Lung (tissue), 12 donors: Measurements from ENCODE around the gene ONECUT3. TPM values are rescaled to one million over a fixed set of nuclear protein-coding genes. Genes with fewer than 3 reads are reported as not detected.

ENCODE experiments used
- ATAC-seq: fragments of 200-7000 bp; cut with Tn5 transposase; one replicate; pipeline ENCODE4 v1.9.1; 2020; ENCODE audit warnings: moderate number of reproducible peaks; ENCODE audit not compliant: insufficient read depth, low FRiP score
- DNase-seq, 3 donors: peaks; one replicate each; pipeline ENCODE4 v3.0.0-alpha.2; 2013 to 2017
- H3K27ac ChIP-seq, 2 donors: one replicate each; pipeline ENCODE4 v1.5.1; 2013; ENCODE audit warnings: mild to moderate bottlenecking in 2 of 2, moderate library complexity in 2 of 2, control low read depth in 1 of 2, inconsistent platforms in 1 of 2, low read depth in 1 of 2, low read length in 1 of 2
- H3K27me3 ChIP-seq, 3 donors: one replicate each; pipeline ENCODE4 v1.5.1; 2013; ENCODE audit warnings: low read length in 2 of 3; ENCODE audit not compliant: control insufficient read depth in 3 of 3, insufficient read depth in 3 of 3
- H3K36me3 ChIP-seq, 4 donors: one replicate each; pipeline ENCODE4 v1.5.1; 2013; ENCODE audit warnings: low read length in 4 of 4, mild to moderate bottlenecking in 1 of 4, moderate library complexity in 1 of 4; ENCODE audit not compliant: control insufficient read depth in 4 of 4, insufficient read depth in 4 of 4
- H3K4me1 ChIP-seq, 5 donors: one replicate each; pipeline ENCODE4 v1.5.1; 2013; ENCODE audit warnings: low read length in 5 of 5, mild to moderate bottlenecking in 2 of 5, moderate library complexity in 1 of 5; ENCODE audit not compliant: control insufficient read depth in 5 of 5, insufficient read depth in 5 of 5
- H3K4me3 ChIP-seq: one replicate; pipeline ENCODE4 v1.5.1; 2013; ENCODE audit warnings: mild to moderate bottlenecking, control low read depth, moderate library complexity
- H3K9ac ChIP-seq, 2 donors: one replicate each; pipeline ENCODE4 v1.5.1; 2013; ENCODE audit warnings: low read length in 2 of 2, control low read depth in 1 of 2; ENCODE audit not compliant: insufficient read depth in 1 of 2
- H3K9me3 ChIP-seq, 4 donors: one replicate each; pipeline ENCODE4 v1.5.1; 2013; ENCODE audit warnings: low read length in 3 of 4, mild to moderate bottlenecking in 1 of 4, moderate library complexity in 1 of 4; ENCODE audit not compliant: control insufficient read depth in 4 of 4, insufficient read depth in 3 of 4
- WGBS, 2 donors: extraction: QIAGEN DNeasy Blood & Tissue Kit; methylation state at CpG; one replicate each; pipeline ENCODE4 v1.1.7; 2013; 5-methylcytosine and 5-hydroxymethylcytosine counted together
- polyA plus RNA-seq, 2 donors: library from polyadenylated mRNA; stranded (reverse); fragments of 200-250 nt; gene quantifications; one replicate each; pipeline ENCODE4 v1.2.1, GENCODE V29; 2013
- total RNA-seq, 2 donors: library from RNA; depleted of rRNA in 1 of 2; stranded (reverse); fragments of >200 nt in 1 of 2; gene quantifications; one replicate each; pipeline ENCODE4 v1.2.1, GENCODE V29; 2014 to 2021
- TF ChIP-seq, protein P1 (sequence below): IDR thresholded peaks from 2 replicates; pipeline ENCODE4 v1.5.1; 2012; ENCODE audit warnings: mild to moderate bottlenecking; ENCODE audit errors: control extremely low read depth, extremely low read depth
- donor health status: control.
- donor health status: control.
- donor health status: Bipolar disorder and iron deficiency.
- donor health status: healthy.
- donor health status: DM: yes; HTN: yes; CAD: no.

The ONECUT3 gene
- total and polyA plus RNA-seq, 4 donors, result not detected

DNA sequence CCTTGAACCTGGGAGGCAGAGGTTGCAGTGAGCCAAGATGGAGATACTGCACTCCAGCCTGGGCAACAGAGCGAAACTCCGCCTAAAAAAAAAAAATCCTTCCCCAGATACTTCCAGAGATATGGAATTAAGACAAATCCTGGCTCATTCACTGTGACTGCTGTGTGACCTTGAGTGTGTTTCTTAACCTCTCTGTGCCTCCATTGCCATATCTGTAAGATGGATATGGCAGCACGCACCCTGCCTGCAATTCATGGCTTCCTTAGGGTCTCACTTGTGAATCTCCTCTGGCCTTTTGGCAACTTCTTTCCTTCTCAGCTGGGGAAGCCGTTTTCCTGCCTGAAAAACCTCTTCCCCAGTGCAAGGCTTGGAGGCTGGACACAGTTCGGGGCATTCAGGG is 33.8 kb upstream of the ONECUT3 start:
- WGBS, 2 donors, result 80 to 83% methylated on average over 5 of the region's 5 CpGs
- DNase-seq, result no peak
- H3K9me3 ChIP-seq, result peaks cover 0 to 16% (median 0%) of the 10 kb centered on the region in 4 donors
- ATAC-seq, result no peak
- H3K4me3 ChIP-seq, result no peak overlapping the region
- H3K9ac ChIP-seq, result no peak overlapping the region
- H3K36me3 ChIP-seq, result no peaks in the 10 kb centered on the region
- H3K4me1 ChIP-seq, result no peaks in the 10 kb centered on the region
- peaks cover 9 to 47% (median 26%) of the 10 kb centered on the region in 3 donors for H3K27me3 ChIP-seq
- TF ChIP-seq, protein P1, sequence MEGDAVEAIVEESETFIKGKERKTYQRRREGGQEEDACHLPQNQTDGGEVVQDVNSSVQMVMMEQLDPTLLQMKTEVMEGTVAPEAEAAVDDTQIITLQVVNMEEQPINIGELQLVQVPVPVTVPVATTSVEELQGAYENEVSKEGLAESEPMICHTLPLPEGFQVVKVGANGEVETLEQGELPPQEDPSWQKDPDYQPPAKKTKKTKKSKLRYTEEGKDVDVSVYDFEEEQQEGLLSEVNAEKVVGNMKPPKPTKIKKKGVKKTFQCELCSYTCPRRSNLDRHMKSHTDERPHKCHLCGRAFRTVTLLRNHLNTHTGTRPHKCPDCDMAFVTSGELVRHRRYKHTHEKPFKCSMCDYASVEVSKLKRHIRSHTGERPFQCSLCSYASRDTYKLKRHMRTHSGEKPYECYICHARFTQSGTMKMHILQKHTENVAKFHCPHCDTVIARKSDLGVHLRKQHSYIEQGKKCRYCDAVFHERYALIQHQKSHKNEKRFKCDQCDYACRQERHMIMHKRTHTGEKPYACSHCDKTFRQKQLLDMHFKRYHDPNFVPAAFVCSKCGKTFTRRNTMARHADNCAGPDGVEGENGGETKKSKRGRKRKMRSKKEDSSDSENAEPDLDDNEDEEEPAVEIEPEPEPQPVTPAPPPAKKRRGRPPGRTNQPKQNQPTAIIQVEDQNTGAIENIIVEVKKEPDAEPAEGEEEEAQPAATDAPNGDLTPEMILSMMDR, result no peak
- H3K27ac ChIP-seq, result no peak overlapping the region

DNA sequence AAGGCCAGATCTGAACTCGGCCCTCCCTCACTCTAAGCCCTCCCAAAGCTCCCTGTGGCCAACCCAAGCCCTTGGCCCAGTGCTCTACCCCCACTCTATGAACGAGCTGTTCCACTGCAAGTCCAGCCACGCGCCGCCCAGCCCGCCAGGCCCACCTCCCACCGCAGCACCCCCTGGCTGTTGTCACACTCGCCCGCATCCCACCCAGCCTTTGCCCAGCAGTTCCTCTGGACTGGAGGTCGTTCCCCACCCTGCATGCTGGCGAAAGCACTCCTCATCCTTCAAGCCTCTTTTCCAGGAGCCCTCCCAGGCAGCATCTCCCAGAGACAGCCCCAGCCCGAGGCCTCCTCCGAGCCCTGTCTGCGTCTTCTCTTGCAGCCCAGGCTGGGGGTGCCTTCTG is 33.1 kb upstream of the ONECUT3 start:
- WGBS, 2 donors, result 41 to 47% methylated on average over 14 of the region's 14 CpGs

DNA sequence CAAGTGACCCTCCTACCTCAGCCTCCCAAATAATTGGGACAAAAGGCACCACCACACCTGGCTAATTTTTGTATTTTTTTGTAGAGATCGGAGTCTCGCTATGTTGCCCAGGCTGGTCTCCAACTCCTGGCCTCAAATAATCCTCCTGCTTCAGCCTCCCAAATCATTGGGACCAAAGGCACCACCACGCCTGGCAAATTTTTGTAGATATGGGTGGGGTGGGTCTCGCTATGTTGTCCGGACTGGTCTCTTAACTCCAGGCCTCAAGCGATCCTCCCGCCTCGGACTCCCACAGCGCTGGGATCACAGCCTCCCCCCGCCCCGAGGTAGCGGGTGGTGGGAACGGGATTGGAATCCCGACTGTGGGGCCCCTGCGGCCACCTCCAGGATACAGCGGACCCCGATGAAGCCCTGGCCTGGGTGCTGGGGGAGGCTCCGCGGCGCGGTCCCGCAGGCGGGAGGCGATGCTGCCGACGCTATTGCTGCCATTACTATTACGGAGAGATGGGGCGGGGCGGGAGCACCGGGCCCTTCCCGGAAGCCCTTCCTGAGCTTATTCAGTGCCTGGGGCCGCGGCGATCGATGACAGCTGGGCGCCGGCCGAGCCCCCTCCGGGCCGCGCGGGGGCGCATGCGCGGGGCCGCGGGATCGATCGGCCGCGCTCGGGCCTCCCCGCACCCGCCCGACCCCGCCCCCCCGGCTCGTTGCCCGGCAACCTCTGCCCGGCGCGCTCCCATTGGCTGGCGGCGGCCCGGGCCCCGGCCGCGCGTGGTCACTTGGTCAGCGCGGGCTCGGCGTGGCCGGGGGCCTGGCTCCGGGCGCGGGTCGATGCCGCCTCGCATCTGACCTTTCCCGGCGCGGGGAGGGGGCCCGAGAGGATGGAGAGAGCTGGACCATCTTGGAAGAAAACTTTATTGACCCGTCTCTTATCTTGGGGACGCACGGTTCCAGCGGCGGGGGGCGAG is 27.9 kb upstream of the ONECUT3 start:
- H3K9me3 ChIP-seq, result peaks cover 0 to 12% (median 0%) of the 10 kb centered on the region in 4 donors
- 8 to 15% methylated on average over 54 to 90 of the region's 90 CpGs for WGBS, 2 donors
- H3K27me3 ChIP-seq, result peaks cover 10 to 28% (median 23%) of the 10 kb centered on the region in 3 donors
- H3K36me3 ChIP-seq, result no peaks in the 10 kb centered on the region
- no peak overlapping the region for H3K9ac ChIP-seq
- no peak for ATAC-seq
- H3K27ac ChIP-seq, result no peak overlapping the region
- TF ChIP-seq, protein P1, result no peak
- DNase-seq, result peak; percentile 50 to 74 (median 69)
- H3K4me3 ChIP-seq, result no peak overlapping the region
- peaks cover 0 to 4% (median 3%) of the 10 kb centered on the region in 5 donors for H3K4me1 ChIP-seq

More for the DNA sequence above, 33.1 kb upstream of the ONECUT3 start:
- no peak overlapping the region for H3K9ac ChIP-seq
- H3K4me3 ChIP-seq, result no peak overlapping the region
- H3K27me3 ChIP-seq, result peaks cover 9 to 45% (median 26%) of the 10 kb centered on the region in 3 donors
- no peak overlapping the region for H3K27ac ChIP-seq
- no peak for DNase-seq
- TF ChIP-seq, protein P1, result no peak
- peaks cover 0 to 16% (median 0%) of the 10 kb centered on the region in 4 donors for H3K9me3 ChIP-seq
- no peak for ATAC-seq
- peaks cover 0 to under 1% (median 0%) of the 10 kb centered on the region in 5 donors for H3K4me1 ChIP-seq
- no peaks in the 10 kb centered on the region for H3K36me3 ChIP-seq
